ENCODE results near the gene WARS2.
"Not testable (repeated sequence)": the region's sequence is repeated elsewhere in the genome, so short reads cannot be mapped to it uniquely, and the experiment has no call there.

DNA sequence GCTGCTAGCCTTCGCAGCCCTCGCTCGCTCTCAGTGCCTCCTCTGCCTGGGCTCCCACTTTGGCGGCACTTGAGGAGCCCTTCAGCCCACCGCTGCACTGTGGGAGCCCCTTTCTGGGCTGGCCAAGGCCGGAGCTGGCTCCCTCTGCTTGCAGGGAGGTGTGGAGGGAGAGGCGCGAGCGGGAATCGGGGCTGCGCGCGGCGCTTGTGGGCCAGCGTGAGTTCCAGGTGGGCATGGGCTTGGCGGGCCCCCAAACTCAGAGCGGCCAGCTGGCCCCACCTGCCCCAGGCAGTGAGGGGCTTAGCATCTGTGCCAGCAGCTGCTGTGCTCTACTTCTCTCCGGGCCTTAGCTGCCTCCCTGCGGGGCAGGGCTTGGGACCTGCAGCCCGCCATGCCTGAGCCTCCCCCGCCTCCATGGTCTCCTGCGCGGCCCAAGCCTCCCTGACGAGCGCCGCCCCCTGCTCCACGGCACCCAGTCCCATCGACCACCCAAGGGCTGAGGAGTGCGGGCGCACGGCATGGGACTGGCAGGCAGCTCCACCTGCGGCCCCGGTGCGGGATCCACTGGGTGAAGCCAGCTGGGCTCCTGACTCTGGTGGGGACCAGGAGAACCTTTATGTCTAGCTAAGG is 31.0 kb upstream of the WARS2 start:
- TF ChIP-seq, protein P1, sequence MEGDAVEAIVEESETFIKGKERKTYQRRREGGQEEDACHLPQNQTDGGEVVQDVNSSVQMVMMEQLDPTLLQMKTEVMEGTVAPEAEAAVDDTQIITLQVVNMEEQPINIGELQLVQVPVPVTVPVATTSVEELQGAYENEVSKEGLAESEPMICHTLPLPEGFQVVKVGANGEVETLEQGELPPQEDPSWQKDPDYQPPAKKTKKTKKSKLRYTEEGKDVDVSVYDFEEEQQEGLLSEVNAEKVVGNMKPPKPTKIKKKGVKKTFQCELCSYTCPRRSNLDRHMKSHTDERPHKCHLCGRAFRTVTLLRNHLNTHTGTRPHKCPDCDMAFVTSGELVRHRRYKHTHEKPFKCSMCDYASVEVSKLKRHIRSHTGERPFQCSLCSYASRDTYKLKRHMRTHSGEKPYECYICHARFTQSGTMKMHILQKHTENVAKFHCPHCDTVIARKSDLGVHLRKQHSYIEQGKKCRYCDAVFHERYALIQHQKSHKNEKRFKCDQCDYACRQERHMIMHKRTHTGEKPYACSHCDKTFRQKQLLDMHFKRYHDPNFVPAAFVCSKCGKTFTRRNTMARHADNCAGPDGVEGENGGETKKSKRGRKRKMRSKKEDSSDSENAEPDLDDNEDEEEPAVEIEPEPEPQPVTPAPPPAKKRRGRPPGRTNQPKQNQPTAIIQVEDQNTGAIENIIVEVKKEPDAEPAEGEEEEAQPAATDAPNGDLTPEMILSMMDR (conservative IDR thresholded peaks at IDR 0.05; ENCODE audit: low read depth, low read length), result not testable (repeated sequence)
- not testable (repeated sequence) for TF ChIP-seq EZH2 (IDR thresholded peaks at IDR 0.05; ENCODE audit: low read length, unreplicated experiment)

Measured in PC-3 (cell line).